Activated CD4-positive, alpha-beta memory T cell treated with anti-CD3 and anti-CD28 coated beads, Interleukin-2, amount 10 ng/mL, durations not matched to agents 7 days and 5 days (primary cell): Measurements from ENCODE around the gene CACNA2D3. TPM values are rescaled to one million over a fixed set of nuclear protein-coding genes. Genes with fewer than 3 reads are reported as not detected.

ENCODE experiments used
- CTCF ChIA-PET: fragments of 350-600 bp; sonication (Branson Sonifier 250); formaldehyde crosslinking; loops from one replicate; lab custom pipeline; 2021; ENCODE audit warnings: antibody characterized with exemption, inconsistent platforms; lab: Charles Lee
- POLR2A ChIA-PET: fragments of 350-600 bp; sonication (Branson Sonifier 250); formaldehyde crosslinking; loops from one replicate; lab custom pipeline; 2021; ENCODE audit warnings: antibody characterized with exemption; lab: Charles Lee
- DNase-seq: peaks from one replicate; pipeline ENCODE4 v3.0.0-alpha.2; 2020
- H3K27ac Mint-ChIP-seq: one replicate; pipeline ENCODE4 v1.8.0; 2021; ENCODE audit warnings: mild to moderate bottlenecking, mixed read lengths
- H3K27me3 Mint-ChIP-seq: one replicate; pipeline ENCODE4 v1.8.0; 2021; ENCODE audit warnings: mixed read lengths
- H3K36me3 Mint-ChIP-seq: one replicate; pipeline ENCODE4 v1.8.0; 2021; ENCODE audit warnings: low read depth, mixed read lengths
- H3K4me1 Mint-ChIP-seq: one replicate; pipeline ENCODE4 v1.8.0; 2021; ENCODE audit warnings: mixed read lengths
- H3K4me3 Mint-ChIP-seq: one replicate; pipeline ENCODE4 v1.8.0; 2021; ENCODE audit warnings: mild to moderate bottlenecking, mixed read lengths
- H3K9me3 Mint-ChIP-seq: one replicate; pipeline ENCODE4 v1.8.0; 2021; ENCODE audit warnings: mixed read lengths
- total RNA-seq, 2 experiments: library from RNA; stranded (reverse); gene quantifications; one replicate each; pipeline ENCODE4 v1.2.3, GENCODE V29; 2021

CACNA2D3 gene
- total RNA-seq, 2 experiments from 2014 or later = not detected

GRCh38 chr3:54165865-54166264 lies 43.5 kb downstream of the CACNA2D3 start:
- CTCF ChIA-PET = no interaction called here
- Mint-ChIP-seq H3K4me1 (no peaks in the 10 kb centered on the region), H3K4me3 (no peak overlapping the region), H3K27ac (no peak overlapping the region), H3K27me3 (no peaks in the 10 kb centered on the region), H3K36me3 (no peaks in the 10 kb centered on the region), H3K9me3 (peaks cover 2% of the 10 kb centered on the region)
- no peak for DNase-seq
- POLR2A ChIA-PET = no interaction called here

- H3K27me3 Mint-ChIP-seq = no peaks in the 10 kb centered on the region
- no peaks in the 10 kb centered on the region for H3K36me3 Mint-ChIP-seq
- no peaks in the 10 kb centered on the region for H3K4me1 Mint-ChIP-seq
- H3K4me3 Mint-ChIP-seq = no peak overlapping the region
- DNase-seq = no peak
- peaks cover 2% of the 10 kb centered on the region for H3K9me3 Mint-ChIP-seq
- CTCF ChIA-PET = no interaction called here
- no peak overlapping the region for H3K27ac Mint-ChIP-seq
- POLR2A ChIA-PET = no interaction called here
These were observed 45.6 kb downstream of the CACNA2D3 start for GRCh38 chr3:54167999-54168398.

- no peak overlapping the region for H3K27ac Mint-ChIP-seq
- no peak for DNase-seq
- no peak overlapping the region for H3K4me3 Mint-ChIP-seq
- no peaks in the 10 kb centered on the region for H3K4me1 Mint-ChIP-seq
- peaks cover 2% of the 10 kb centered on the region for H3K9me3 Mint-ChIP-seq
- H3K36me3 Mint-ChIP-seq = no peaks in the 10 kb centered on the region
- POLR2A ChIA-PET = no interaction called here
- H3K27me3 Mint-ChIP-seq = no peaks in the 10 kb centered on the region
- CTCF ChIA-PET = no interaction called here
These were observed 46.1 kb downstream of the CACNA2D3 start for GRCh38 chr3:54168451-54168850.

GRCh38 chr3:54169524-54169923 lies 47.2 kb downstream of the CACNA2D3 start:
- H3K4me1 Mint-ChIP-seq = no peaks in the 10 kb centered on the region
- no peak for DNase-seq
- no peak overlapping the region for H3K27ac Mint-ChIP-seq
- ChIA-PET POLR2A (no interaction called here), CTCF (no interaction called here)
- no peaks in the 10 kb centered on the region for H3K27me3 Mint-ChIP-seq
- no peak overlapping the region for H3K4me3 Mint-ChIP-seq
- no peaks in the 10 kb centered on the region for H3K36me3 Mint-ChIP-seq
- H3K9me3 Mint-ChIP-seq = peaks cover 2% of the 10 kb centered on the region

- H3K4me1 Mint-ChIP-seq = no peaks in the 10 kb centered on the region
- no peak overlapping the region for H3K27ac Mint-ChIP-seq
- peaks cover 2% of the 10 kb centered on the region for H3K9me3 Mint-ChIP-seq
- no peaks in the 10 kb centered on the region for H3K27me3 Mint-ChIP-seq
- no peaks in the 10 kb centered on the region for H3K36me3 Mint-ChIP-seq
- H3K4me3 Mint-ChIP-seq = no peak overlapping the region
- ChIA-PET CTCF (no interaction called here), POLR2A (no interaction called here)
- no peak for DNase-seq
These were observed 49.2 kb downstream of the CACNA2D3 start for GRCh38 chr3:54171509-54171908.

- H3K36me3 Mint-ChIP-seq = no peaks in the 10 kb centered on the region
- no peaks in the 10 kb centered on the region for H3K27me3 Mint-ChIP-seq
- H3K27ac Mint-ChIP-seq = no peak overlapping the region
- ChIA-PET CTCF (no interaction called here), POLR2A (no interaction called here)
- DNase-seq = no peak
- H3K4me1 Mint-ChIP-seq = no peaks in the 10 kb centered on the region
- H3K9me3 Mint-ChIP-seq = peaks cover 2% of the 10 kb centered on the region
- no peak overlapping the region for H3K4me3 Mint-ChIP-seq
These were observed 49.6 kb downstream of the CACNA2D3 start for GRCh38 chr3:54171951-54172350.

- H3K4me3 Mint-ChIP-seq = no peak overlapping the region
- POLR2A ChIA-PET = no interaction called here
- no peak for DNase-seq
- CTCF ChIA-PET = no interaction called here
- H3K36me3 Mint-ChIP-seq = no peaks in the 10 kb centered on the region
- no peak overlapping the region for H3K27ac Mint-ChIP-seq
- peaks cover 2% of the 10 kb centered on the region for H3K9me3 Mint-ChIP-seq
- no peaks in the 10 kb centered on the region for H3K4me1 Mint-ChIP-seq
- no peaks in the 10 kb centered on the region for H3K27me3 Mint-ChIP-seq
These were observed 51.0 kb downstream of the CACNA2D3 start for GRCh38 chr3:54173371-54173770.

GRCh38 chr3:54176106-54176505 lies 53.8 kb downstream of the CACNA2D3 start:
- Mint-ChIP-seq H3K36me3 (no peaks in the 10 kb centered on the region), H3K27me3 (no peaks in the 10 kb centered on the region), H3K27ac (no peak overlapping the region), H3K9me3 (no peaks in the 10 kb centered on the region), H3K4me1 (no peaks in the 10 kb centered on the region), H3K4me3 (no peak overlapping the region)
- CTCF ChIA-PET = no interaction called here
- DNase-seq = no peak
- POLR2A ChIA-PET = no interaction called here

GRCh38 chr3:54177816-54178215 lies 55.5 kb downstream of the CACNA2D3 start:
- no peak overlapping the region for H3K4me3 Mint-ChIP-seq
- POLR2A ChIA-PET = no interaction called here
- no peak overlapping the region for H3K27ac Mint-ChIP-seq
- H3K27me3 Mint-ChIP-seq = no peaks in the 10 kb centered on the region
- DNase-seq = no peak
- CTCF ChIA-PET = no interaction called here
- no peaks in the 10 kb centered on the region for H3K9me3 Mint-ChIP-seq
- no peaks in the 10 kb centered on the region for H3K36me3 Mint-ChIP-seq
- no peaks in the 10 kb centered on the region for H3K4me1 Mint-ChIP-seq

- ChIA-PET POLR2A (no interaction called here), CTCF (no interaction called here)
- no peaks in the 10 kb centered on the region for H3K9me3 Mint-ChIP-seq
- no peaks in the 10 kb centered on the region for H3K27me3 Mint-ChIP-seq
- no peak overlapping the region for H3K27ac Mint-ChIP-seq
- H3K4me1 Mint-ChIP-seq = no peaks in the 10 kb centered on the region
- no peaks in the 10 kb centered on the region for H3K36me3 Mint-ChIP-seq
- no peak for DNase-seq
- H3K4me3 Mint-ChIP-seq = no peak overlapping the region
These were observed 56.0 kb downstream of the CACNA2D3 start for GRCh38 chr3:54178376-54178775.

- no peaks in the 10 kb centered on the region for H3K4me1 Mint-ChIP-seq
- no peaks in the 10 kb centered on the region for H3K27me3 Mint-ChIP-seq
- no peak overlapping the region for H3K27ac Mint-ChIP-seq
- DNase-seq = no peak
- H3K9me3 Mint-ChIP-seq = no peaks in the 10 kb centered on the region
- ChIA-PET POLR2A (no interaction called here), CTCF (interaction anchor here (0.9 kb wide), 1 partner anchor 25 kb away, joined by 3 read pairs; no protein-coding TSS in a partner anchor)
- no peak overlapping the region for H3K4me3 Mint-ChIP-seq
- H3K36me3 Mint-ChIP-seq = no peaks in the 10 kb centered on the region
These were observed 58.6 kb downstream of the CACNA2D3 start for GRCh38 chr3:54180921-54181320.

GRCh38 chr3:54182242-54182641 lies 59.9 kb downstream of the CACNA2D3 start:
- Mint-ChIP-seq H3K27ac (no peak overlapping the region), H3K4me3 (no peak overlapping the region), H3K36me3 (no peaks in the 10 kb centered on the region), H3K4me1 (no peaks in the 10 kb centered on the region), H3K9me3 (peaks cover 6% of the 10 kb centered on the region), H3K27me3 (no peaks in the 10 kb centered on the region)
- POLR2A ChIA-PET = no interaction called here
- CTCF ChIA-PET = no interaction called here
- no peak for DNase-seq

- no peak overlapping the region for H3K4me3 Mint-ChIP-seq
- ChIA-PET POLR2A (no interaction called here), CTCF (no interaction called here)
- no peak for DNase-seq
- H3K27me3 Mint-ChIP-seq = no peaks in the 10 kb centered on the region
- H3K27ac Mint-ChIP-seq = no peak overlapping the region
- no peaks in the 10 kb centered on the region for H3K4me1 Mint-ChIP-seq
- H3K36me3 Mint-ChIP-seq = no peaks in the 10 kb centered on the region
- peaks cover 8% of the 10 kb centered on the region for H3K9me3 Mint-ChIP-seq
These were observed 63.4 kb downstream of the CACNA2D3 start for GRCh38 chr3:54185740-54186139.

- Mint-ChIP-seq H3K4me3 (no peak overlapping the region), H3K27ac (no peak overlapping the region), H3K27me3 (no peaks in the 10 kb centered on the region), H3K36me3 (no peaks in the 10 kb centered on the region), H3K4me1 (no peaks in the 10 kb centered on the region), H3K9me3 (peaks cover 8% of the 10 kb centered on the region)
- ChIA-PET POLR2A (no interaction called here), CTCF (no interaction called here)
- peak; percentile 29 for DNase-seq
These were observed 65.9 kb downstream of the CACNA2D3 start for GRCh38 chr3:54188176-54188791.
